K562 treated with DMSO at 1 percent for 48 hours (cell line): ENCODE results near the gene CCNI. TPM values are rescaled to one million over a fixed set of nuclear protein-coding genes. Genes with fewer than 3 reads are reported as not detected.

ENCODE experiments used
- total RNA-seq: library from RNA; unstranded; fragments of 300-600 nt; gene quantifications from 2 replicates; pipeline ENCODE4 v1.2.3, GENCODE V29; 2022; ENCODE audit warnings: low replicate concordance; ENCODE audit errors: extremely low read depth

CCNI gene
- not detected in 2 replicates for total RNA-seq

GRCh38 chr4:77075869-77076799 lies at the start of gene CCNI:
TSS of gene CCNI (minus strand) at chr4:77075989. CDS start at chr4:77066362, 9,627 bp downstream.

Other genes starting within 250 kb of the CCNI start
- not detected in 2 replicates for gene SOWAHB, start 177.8 kb downstream of the CCNI start, total RNA-seq
- gene SEPTIN11, start 126.2 kb downstream of the CCNI start, total RNA-seq, result not detected in 2 replicates
- gene CCNG2, start 81.2 kb upstream of the CCNI start, total RNA-seq, result not detected in 2 replicates